Retinal pigment epithelial cell (primary cell): Measurements from ENCODE around the gene RPL18A.
"Not testable (repeated sequence)": the region's sequence is repeated elsewhere in the genome, so short reads cannot be mapped to it uniquely, and the experiment has no call there.

Experiments used
- DNase-seq: peaks from one replicate; pipeline ENCODE4 v3.0.0-alpha.2; 2010; ENCODE audit warnings: low read depth
- H3K4me3 ChIP-seq: 2 replicates; pipeline ENCODE4 v1.5.1; 2011; ENCODE audit warnings: mild to moderate bottlenecking, low read length, control low read depth, moderate library complexity
- CTCF ChIP-seq: conservative IDR thresholded peaks from 2 replicates; pipeline ENCODE4 v1.5.1; 2011; ENCODE audit warnings: low read depth, low read length, control low read depth, inconsistent platforms

The RPL18A gene

GRCh38 chr19:17879466-17879865, 19.8 kb downstream of the RPL18A start:
- TF ChIP-seq CTCF = no peak
- no peak for DNase-seq
- H3K4me3 ChIP-seq = no peak overlapping the region

GRCh38 chr19:17881701-17882100, 22.0 kb downstream of the RPL18A start:
- no peak overlapping the region for H3K4me3 ChIP-seq
- no peak for DNase-seq
- TF ChIP-seq CTCF = no peak

GRCh38 chr19:17883627-17884410, 24.1 kb downstream of the RPL18A start:
- no peak for DNase-seq
- TF ChIP-seq CTCF = no peak
- H3K4me3 ChIP-seq = no peak overlapping the region

GRCh38 chr19:17886515-17886914, 26.8 kb downstream of the RPL18A start:
- no peak overlapping the region for H3K4me3 ChIP-seq
- no peak for TF ChIP-seq CTCF
- DNase-seq = no peak

- DNase-seq, H3K4me3 ChIP-seq: not testable (repeated sequence)
Observed at GRCh38 chr19:17887221-17887620, 27.5 kb downstream of the RPL18A start.

GRCh38 chr19:17888260-17888659, 28.6 kb downstream of the RPL18A start:
- TF ChIP-seq CTCF = no peak
- H3K4me3 ChIP-seq = no peak overlapping the region
- no peak for DNase-seq

GRCh38 chr19:17889609-17890214, 30.0 kb downstream of the RPL18A start:
- TF ChIP-seq CTCF = no peak
- no peak overlapping the region for H3K4me3 ChIP-seq

More at GRCh38 chr19:17889609-17890214, 30.0 kb downstream of the RPL18A start:
- no peak for DNase-seq
